ENCODE data around the gene GRID1.

DNA sequence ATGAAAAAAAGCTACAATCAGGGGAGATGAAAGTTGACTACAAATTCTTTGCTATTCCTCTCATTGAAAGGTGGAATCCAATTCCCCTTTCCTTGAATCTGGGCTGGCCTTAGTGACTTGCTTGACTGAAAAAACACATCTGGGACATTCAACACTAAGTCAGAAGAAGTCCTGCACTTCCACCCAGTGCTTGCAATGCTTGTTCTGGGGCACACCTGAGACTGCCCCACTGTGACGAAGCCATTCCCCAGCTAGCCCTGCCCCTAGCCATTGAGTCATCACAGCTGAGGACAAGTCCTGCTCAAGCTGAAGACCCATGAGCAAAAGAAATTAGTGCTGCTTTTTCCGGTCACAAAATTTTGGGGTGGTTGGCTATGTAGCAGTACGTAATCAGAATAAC, 19.2 kb upstream of the GRID1 start:
- TF ChIP-seq GATA2 (IDR thresholded peaks at IDR 0.05; ENCODE audit: low read depth, low read length) (no peak), GATA3 (IDR thresholded peaks at IDR 0.05; ENCODE audit: low read depth, low read length) (no peak)

Measured in SH-SY5Y (cell line).